DOHH2 (cell line): ENCODE results near the gene SYK.

Source experiments
- EZH2phosphoT487 ChIP-seq: fragments of 200-600 bp; sonication (generic); IDR thresholded peaks from 2 replicates; pipeline ENCODE4 v1.6.1; 2017; ENCODE audit warnings: borderline replicate concordance, mild to moderate bottlenecking, antibody characterized with exemption, low read length, moderate library complexity, mixed read lengths
- TF ChIP-seq, protein P1 (sequence below): fragments of 200-600 bp; sonication (generic); IDR thresholded peaks from one replicate; pipeline ENCODE4 v1.5.1; 2014; ENCODE audit warnings: antibody characterized with exemption, mild to moderate bottlenecking, low read depth, low read length; ENCODE audit not compliant: poor library complexity, severe bottlenecking

DNA sequence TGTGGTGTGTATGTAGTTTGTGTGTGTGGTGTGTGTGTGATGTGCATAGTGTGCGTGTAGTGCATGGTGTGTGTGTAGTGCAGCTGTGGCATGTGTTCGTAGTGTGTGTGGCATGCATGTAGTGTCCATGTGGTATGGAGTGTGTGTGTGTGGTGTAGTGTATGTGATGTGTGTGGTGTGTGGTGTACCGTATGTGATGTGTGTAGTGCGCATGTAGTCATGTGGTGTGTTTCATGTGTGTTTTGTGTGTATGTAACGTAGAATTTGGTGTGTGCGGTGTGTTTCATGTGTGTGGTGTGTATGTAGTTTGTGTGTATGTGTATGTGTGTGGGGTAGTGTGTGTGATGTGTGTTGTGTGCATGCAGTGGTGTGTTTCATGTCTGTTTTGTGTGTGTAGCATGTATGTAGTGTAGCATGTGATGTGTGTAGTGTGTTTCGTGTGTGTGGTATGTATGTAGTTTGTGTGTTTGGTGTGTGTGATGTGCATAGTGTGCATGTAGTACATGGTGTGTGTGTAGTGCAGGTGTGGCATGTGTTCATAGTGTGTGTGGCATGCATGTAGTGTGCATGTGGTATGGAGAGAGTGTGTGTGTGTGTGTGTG, 40.7 kb downstream of the SYK start:
- TF ChIP-seq, protein P1, sequence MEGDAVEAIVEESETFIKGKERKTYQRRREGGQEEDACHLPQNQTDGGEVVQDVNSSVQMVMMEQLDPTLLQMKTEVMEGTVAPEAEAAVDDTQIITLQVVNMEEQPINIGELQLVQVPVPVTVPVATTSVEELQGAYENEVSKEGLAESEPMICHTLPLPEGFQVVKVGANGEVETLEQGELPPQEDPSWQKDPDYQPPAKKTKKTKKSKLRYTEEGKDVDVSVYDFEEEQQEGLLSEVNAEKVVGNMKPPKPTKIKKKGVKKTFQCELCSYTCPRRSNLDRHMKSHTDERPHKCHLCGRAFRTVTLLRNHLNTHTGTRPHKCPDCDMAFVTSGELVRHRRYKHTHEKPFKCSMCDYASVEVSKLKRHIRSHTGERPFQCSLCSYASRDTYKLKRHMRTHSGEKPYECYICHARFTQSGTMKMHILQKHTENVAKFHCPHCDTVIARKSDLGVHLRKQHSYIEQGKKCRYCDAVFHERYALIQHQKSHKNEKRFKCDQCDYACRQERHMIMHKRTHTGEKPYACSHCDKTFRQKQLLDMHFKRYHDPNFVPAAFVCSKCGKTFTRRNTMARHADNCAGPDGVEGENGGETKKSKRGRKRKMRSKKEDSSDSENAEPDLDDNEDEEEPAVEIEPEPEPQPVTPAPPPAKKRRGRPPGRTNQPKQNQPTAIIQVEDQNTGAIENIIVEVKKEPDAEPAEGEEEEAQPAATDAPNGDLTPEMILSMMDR: no peak
- TF ChIP-seq EZH2phosphoT487: no peak
